Measurements from ENCODE around the gene RAMAC.
"Not testable (repeated sequence)": the region's sequence is repeated elsewhere in the genome, so short reads cannot be mapped to it uniquely, and the experiment has no call there.

RAMAC gene

GRCh38 chr15:82969353-82969752, 16.7 kb upstream of the RAMAC start:
- DNase-seq = no peak

GRCh38 chr15:82970078-82970686, 15.8 kb upstream of the RAMAC start:
- DNase-seq = no peak

- no peak for DNase-seq
These were observed 15.3 kb upstream of the RAMAC start for GRCh38 chr15:82970696-82971095.

- DNase-seq = no peak
These were observed 14.6 kb upstream of the RAMAC start for GRCh38 chr15:82971218-82971984.

GRCh38 chr15:82972990-82973389, 13.0 kb upstream of the RAMAC start:
- no peak for DNase-seq

- DNase-seq = no peak
These were observed 8.9 kb upstream of the RAMAC start for GRCh38 chr15:82977076-82977475.

GRCh38 chr15:82978438-82978837, 7.6 kb upstream of the RAMAC start:
- DNase-seq = no peak

GRCh38 chr15:82979726-82980125, 6.3 kb upstream of the RAMAC start:
- DNase-seq = no peak

GRCh38 chr15:82980981-82981380, 5.0 kb upstream of the RAMAC start:
- DNase-seq = no peak

GRCh38 chr15:82986442-82986780, 401 bp downstream of the RAMAC start:
- peak; percentile 18 for DNase-seq

- DNase-seq = no peak
These were observed 6.5 kb downstream of the RAMAC start for GRCh38 chr15:82992436-82992998.

GRCh38 chr15:82993144-82993543, 7.1 kb downstream of the RAMAC start:
- DNase-seq = no peak

GRCh38 chr15:82995076-82995475, 9.1 kb downstream of the RAMAC start:
- no peak for DNase-seq

- no peak for DNase-seq
These were observed 9.9 kb downstream of the RAMAC start for GRCh38 chr15:82995938-82996337.

- DNase-seq = no peak
These were observed 13.4 kb downstream of the RAMAC start for GRCh38 chr15:82999426-82999825.

- DNase-seq = peak; percentile 69
These were observed 14.1 kb downstream of the RAMAC start for GRCh38 chr15:82999905-83000671.

GRCh38 chr15:83000672-83001031, 14.6 kb downstream of the RAMAC start:
- not testable (repeated sequence) for DNase-seq

- peak; percentile 83 for DNase-seq
These were observed 24.8 kb downstream of the RAMAC start for GRCh38 chr15:83010709-83011270.

- peak; percentile 93 for DNase-seq
These were observed 25.5 kb downstream of the RAMAC start, which contains the start of gene C15orf40 for GRCh38 chr15:83011271-83012075. Gene C15orf40, minus strand, starts transcription at chr15:83011639. Its CDS starts 32 bp downstream, at chr15:83011607.

- DNase-seq = no peak
These were observed 26.0 kb downstream of the RAMAC start for GRCh38 chr15:83012076-83012426.

- DNase-seq = peak; percentile 50
These were observed 26.6 kb downstream of the RAMAC start for GRCh38 chr15:83012636-83013035.

GRCh38 chr15:83014205-83014653, 28.2 kb downstream of the RAMAC start:
- no peak for DNase-seq
